Activated CD4-positive, alpha-beta T cell treated with anti-CD3 and anti-CD28 coated beads, Interleukin-2, amount 50 U/mL, for 24 hours (primary cell): ENCODE data around the gene JAG1.
"Not testable (repeated sequence)": the region's sequence is repeated elsewhere in the genome, so short reads cannot be mapped to it uniquely, and the experiment has no call there.

Experiments used
- DNase-seq, 2 donors: peaks; one replicate each; pipeline ENCODE4 v3.0.0-alpha.2; 2020; ENCODE audit warnings: low read depth in 1 of 2, low spot score in 1 of 2

Gene JAG1

GRCh38 chr20:10617549-10618133, 56.2 kb downstream of the JAG1 start:
- DNase-seq = not testable (repeated sequence)

GRCh38 chr20:10616212-10616611, 57.6 kb downstream of the JAG1 start:
- DNase-seq = no peak

GRCh38 chr20:10613911-10614310, 59.9 kb downstream of the JAG1 start:
- no peak for DNase-seq

- DNase-seq = not testable (repeated sequence)
Observed at GRCh38 chr20:10613426-10613825, 60.4 kb downstream of the JAG1 start.

GRCh38 chr20:10611357-10611756, 62.4 kb downstream of the JAG1 start:
- no peak for DNase-seq

- no peak for DNase-seq
Observed at GRCh38 chr20:10610251-10610650, 63.5 kb downstream of the JAG1 start.

GRCh38 chr20:10609770-10610169, 64.0 kb downstream of the JAG1 start:
- DNase-seq = no peak

GRCh38 chr20:10609276-10609675, 64.5 kb downstream of the JAG1 start:
- no peak for DNase-seq

GRCh38 chr20:10605547-10606195, 68.1 kb downstream of the JAG1 start:
- DNase-seq = no peak

GRCh38 chr20:10604865-10605440, 68.8 kb downstream of the JAG1 start:
- no peak for DNase-seq

GRCh38 chr20:10603971-10604864, 69.6 kb downstream of the JAG1 start:
- DNase-seq = no peak

- DNase-seq = no peak
Observed at GRCh38 chr20:10603378-10603777, 70.4 kb downstream of the JAG1 start.

GRCh38 chr20:10602221-10602871, 71.5 kb downstream of the JAG1 start:
- no peak for DNase-seq

- no peak for DNase-seq
Observed at GRCh38 chr20:10597637-10598036, 76.2 kb downstream of the JAG1 start.

- no peak for DNase-seq
Observed at GRCh38 chr20:10596710-10597121, 77.1 kb downstream of the JAG1 start.

GRCh38 chr20:10595985-10596384, 77.8 kb downstream of the JAG1 start:
- DNase-seq = no peak

GRCh38 chr20:10595266-10595665, 78.5 kb downstream of the JAG1 start:
- DNase-seq = no peak

GRCh38 chr20:10594296-10594868, 79.4 kb downstream of the JAG1 start:
- DNase-seq = no peak

GRCh38 chr20:10591946-10592521, 81.8 kb downstream of the JAG1 start:
- no peak for DNase-seq

GRCh38 chr20:10590950-10591671, 82.7 kb downstream of the JAG1 start:
- no peak for DNase-seq
